HepG2 (cell line): ENCODE data around the gene RIPOR3. TPM values are rescaled to one million over a fixed set of nuclear protein-coding genes. Genes with fewer than 3 reads are reported as not detected.
A peak's percentile ranks its signal among the peaks of the same experiment; 100 is the strongest.

Experiments used
- AHR ChIP-seq: IDR thresholded peaks from 2 replicates; pipeline ENCODE4 v1.6.1; 2018; ENCODE audit warnings: missing genetic modification reagents, missing compliant biosample characterization
- CCAR2 ChIP-seq: fragments of 200-400 bp; formaldehyde crosslinking; optimal IDR thresholded peaks from 2 replicates; pipeline ENCODE3; 2018; ENCODE audit warnings: low read depth, mild to moderate bottlenecking, low read length, moderate library complexity
- GATAD1 ChIP-seq: IDR thresholded peaks from 2 replicates; pipeline ENCODE4 v1.6.1; 2016; ENCODE audit warnings: missing genetic modification reagents, missing compliant biosample characterization
- GZF1 ChIP-seq: sonication (generic); formaldehyde crosslinking; IDR thresholded peaks from 2 replicates; pipeline ENCODE4 v1.5.1; 2020; ENCODE audit warnings: mild to moderate bottlenecking, missing genetic modification reagents
- HNRNPH1 ChIP-seq: fragments of 200-400 bp; formaldehyde crosslinking; optimal IDR thresholded peaks from 2 replicates; pipeline ENCODE3; 2017; ENCODE audit warnings: mild to moderate bottlenecking, low read depth, low read length
- HNRNPLL ChIP-seq: fragments of 200-400 bp; formaldehyde crosslinking; IDR thresholded peaks from 2 replicates; pipeline ENCODE4 v1.6.1; 2017; ENCODE audit warnings: mild to moderate bottlenecking, low read depth, low read length; ENCODE audit not compliant: poor library complexity, severe bottlenecking
- IRF2 ChIP-seq: IDR thresholded peaks from 2 replicates; pipeline ENCODE4 v1.6.1; 2018; ENCODE audit warnings: missing genetic modification reagents, missing compliant biosample characterization
- JDP2 ChIP-seq: sonication (generic); formaldehyde crosslinking; IDR thresholded peaks from 2 replicates; pipeline ENCODE4 v1.8.1; 2022; ENCODE audit warnings: missing genetic modification reagents, borderline replicate concordance
- KLF12 ChIP-seq: sonication (generic); formaldehyde crosslinking; IDR thresholded peaks from 2 replicates; pipeline ENCODE4 v1.4.0; 2020; ENCODE audit warnings: missing genetic modification reagents, borderline replicate concordance
- KMT2A ChIP-seq: sonication (generic); formaldehyde crosslinking; IDR thresholded peaks from 2 replicates; pipeline ENCODE4 v1.4.0; 2020; ENCODE audit warnings: missing genetic modification reagents
- PHF20 ChIP-seq: sonication (generic); formaldehyde crosslinking; IDR thresholded peaks from 2 replicates; pipeline ENCODE4 v1.5.0; 2020; ENCODE audit warnings: mild to moderate bottlenecking, missing genetic modification reagents
- POGZ ChIP-seq: sonication (generic); formaldehyde crosslinking; IDR thresholded peaks from 2 replicates; pipeline ENCODE4 v1.4.0; 2020; ENCODE audit warnings: mild to moderate bottlenecking, missing genetic modification reagents
- SMARCE1 ChIP-seq: fragments of 450-650 bp; IDR thresholded peaks from 2 replicates; pipeline ENCODE4 v1.6.1; 2017; ENCODE audit warnings: borderline replicate concordance
- SP2 ChIP-seq: sonication (generic); formaldehyde crosslinking; IDR thresholded peaks from 2 replicates; pipeline ENCODE4 v1.5.1; 2020; ENCODE audit warnings: mild to moderate bottlenecking, missing genetic modification reagents
- SRSF1 ChIP-seq: fragments of 200-400 bp; formaldehyde crosslinking; optimal IDR thresholded peaks from 2 replicates; pipeline ENCODE3; 2017; ENCODE audit warnings: mild to moderate bottlenecking, low read depth, low read length, moderate library complexity
- STAT5B ChIP-seq: sonication (generic); formaldehyde crosslinking; IDR thresholded peaks from 2 replicates; pipeline ENCODE4 v1.4.0; 2020; ENCODE audit warnings: missing genetic modification reagents
- TAF15 ChIP-seq: fragments of 200-400 bp; formaldehyde crosslinking; IDR thresholded peaks from one replicate; pipeline ENCODE4 v1.6.1; 2018; ENCODE audit warnings: mild to moderate bottlenecking, low read depth, low read length; ENCODE audit not compliant: poor library complexity, severe bottlenecking
- U2AF2 ChIP-seq: fragments of 200-400 bp; formaldehyde crosslinking; IDR thresholded peaks from 2 replicates; pipeline ENCODE4 v1.6.1; 2017; ENCODE audit warnings: low read depth, mild to moderate bottlenecking, low read length
- ZBTB38 ChIP-seq: sonication (generic); formaldehyde crosslinking; IDR thresholded peaks from 2 replicates; pipeline ENCODE4 v1.5.1; 2020; ENCODE audit warnings: mild to moderate bottlenecking, missing genetic modification reagents
- ZEB1 ChIP-seq: IDR thresholded peaks from 2 replicates; pipeline ENCODE4 v1.6.1; 2012; ENCODE audit warnings: mild to moderate bottlenecking, low read depth, inconsistent platforms; ENCODE audit not compliant: insufficient replicate concordance
- ZKSCAN5 ChIP-seq: sonication (generic); formaldehyde crosslinking; IDR thresholded peaks from 2 replicates; pipeline ENCODE4 v1.5.1; 2020; ENCODE audit warnings: mild to moderate bottlenecking, missing genetic modification reagents
- ZNF546 ChIP-seq: sonication (generic); formaldehyde crosslinking; conservative IDR thresholded peaks from 2 replicates; pipeline ENCODE4 v1.8.1; 2023; ENCODE audit warnings: mild to moderate bottlenecking, missing genetic modification reagents
- ZNF550 ChIP-seq: sonication (generic); formaldehyde crosslinking; IDR thresholded peaks from 2 replicates; pipeline ENCODE4 v1.4.0; 2020; ENCODE audit warnings: mild to moderate bottlenecking, missing genetic modification reagents, borderline replicate concordance
- ZNF557 ChIP-seq: sonication (generic); formaldehyde crosslinking; IDR thresholded peaks from 2 replicates; pipeline ENCODE4 v1.4.0; 2020; ENCODE audit warnings: missing genetic modification reagents
- ZNF614 ChIP-seq: IDR thresholded peaks from 2 replicates; pipeline ENCODE4 v1.6.1; 2018; ENCODE audit warnings: missing biosample characterization, missing genetic modification reagents, inconsistent platforms, borderline replicate concordance
- ZNF644 ChIP-seq: IDR thresholded peaks from 2 replicates; pipeline ENCODE4 v1.6.1; 2016; ENCODE audit warnings: low read depth
- ZNF670 ChIP-seq: sonication (generic); formaldehyde crosslinking; IDR thresholded peaks from 2 replicates; pipeline ENCODE4 v1.8.0; 2022; ENCODE audit warnings: mild to moderate bottlenecking, missing genetic modification reagents, borderline replicate concordance
- ZNF75D ChIP-seq: sonication (generic); formaldehyde crosslinking; IDR thresholded peaks from 2 replicates; pipeline ENCODE4 v1.8.1; 2023; ENCODE audit warnings: missing genetic modification reagents, mild to moderate bottlenecking, borderline replicate concordance
- polyA plus RNA-seq, 8 experiments: library from polyadenylated mRNA; depleted of rRNA in 3 of 8; stranded (reverse) in 7 of 8; unstranded in 1 of 8; fragments of >200 nt; fragmentation: Illumina TruSeq in 4 of 8; extraction: Trizol in 4 of 8; gene quantifications; 2 replicates each; pipeline versions ENCODE4 v1.2.1 to v1.2.3, GENCODE V29; 2011 to 2016; ENCODE audit warnings: low read depth in 4 of 8, missing spikeins in 1 of 8, mixed read lengths in 1 of 8; ENCODE audit not compliant: insufficient read depth in 1 of 8
- total RNA-seq, 5 experiments: library from RNA; depleted of rRNA; stranded (reverse); fragments of >200 nt; fragmentation: Illumina TruSeq; extraction: Trizol; gene quantifications; 2 replicates each; pipeline ENCODE4 v1.2.3, GENCODE V29; 2016; ENCODE audit warnings: low read depth in 1 of 5
- TF ChIP-seq, protein P1 (sequence below): sonication (generic); formaldehyde crosslinking; IDR thresholded peaks from 2 replicates; pipeline ENCODE4 v1.4.0; 2020; ENCODE audit warnings: mild to moderate bottlenecking, missing genetic modification reagents
- TF ChIP-seq, protein P2 (sequence below): sonication (generic); formaldehyde crosslinking; IDR thresholded peaks from 2 replicates; pipeline ENCODE4 v1.9.0; 2021; ENCODE audit warnings: missing genetic modification reagents, borderline replicate concordance

RIPOR3 gene
- total and polyA plus RNA-seq, 2 of the 13 experiments (the other 11 are each of a cell fraction or from before 2014, with no cell fraction given) = 0.18 TPM; not detected in 1

GRCh38 chr20:50563133-50563944 is 128.0 kb downstream of the RIPOR3 start (continued):
- TF ChIP-seq ZEB1 (peak; percentile 32), CCAR2 (peak; percentile 64), SRSF1 (no peak), ZKSCAN5 (CRISPR knock-in tag) (no peak), PHF20 (CRISPR knock-in tag) (no peak), ZNF557 (CRISPR knock-in tag) (no peak), SMARCE1 (no peak), GATAD1 (no peak), POGZ (CRISPR knock-in tag) (peak; percentile 50), ZNF546 (no peak), ZNF670 (CRISPR knock-in tag) (no peak), ZNF644 (CRISPR knock-in tag) (peak; percentile 77), JDP2 (CRISPR knock-in tag) (no peak), AHR (no peak), HNRNPLL (no peak), ZNF75D (CRISPR knock-in tag) (no peak), KLF12 (CRISPR knock-in tag) (0 out of 2 replicates have a peak, but pooled peaks have one; percentile 14), STAT5B (no peak), ZBTB38 (no peak), TAF15 (no peak), ZNF550 (CRISPR knock-in tag) (no peak), KMT2A (CRISPR knock-in tag) (0 out of 2 replicates have a peak, but pooled peaks have one; percentile 35), GZF1 (CRISPR knock-in tag) (no peak), SP2 (CRISPR knock-in tag) (no peak; the same call in 1 of the 2 replicates), ZNF614 (CRISPR knock-in tag) (no peak; the same call in 1 of the 2 replicates), HNRNPH1 (no peak), U2AF2 (no peak), IRF2 (CRISPR knock-in tag) (no peak)
- TF ChIP-seq, protein P1, sequence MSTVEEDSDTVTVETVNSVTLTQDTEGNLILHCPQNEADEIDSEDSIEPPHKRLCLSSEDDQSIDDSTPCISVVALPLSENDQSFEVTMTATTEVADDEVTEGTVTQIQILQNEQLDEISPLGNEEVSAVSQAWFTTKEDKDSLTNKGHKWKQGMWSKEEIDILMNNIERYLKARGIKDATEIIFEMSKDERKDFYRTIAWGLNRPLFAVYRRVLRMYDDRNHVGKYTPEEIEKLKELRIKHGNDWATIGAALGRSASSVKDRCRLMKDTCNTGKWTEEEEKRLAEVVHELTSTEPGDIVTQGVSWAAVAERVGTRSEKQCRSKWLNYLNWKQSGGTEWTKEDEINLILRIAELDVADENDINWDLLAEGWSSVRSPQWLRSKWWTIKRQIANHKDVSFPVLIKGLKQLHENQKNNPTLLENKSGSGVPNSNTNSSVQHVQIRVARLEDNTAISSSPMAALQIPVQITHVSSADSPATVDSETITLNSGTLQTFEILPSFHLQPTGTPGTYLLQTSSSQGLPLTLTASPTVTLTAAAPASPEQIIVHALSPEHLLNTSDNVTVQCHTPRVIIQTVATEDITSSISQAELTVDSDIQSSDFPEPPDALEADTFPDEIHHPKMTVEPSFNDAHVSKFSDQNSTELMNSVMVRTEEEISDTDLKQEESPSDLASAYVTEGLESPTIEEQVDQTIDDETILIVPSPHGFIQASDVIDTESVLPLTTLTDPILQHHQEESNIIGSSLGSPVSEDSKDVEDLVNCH (CRISPR knock-in tag) = no peak
- TF ChIP-seq, protein P2, sequence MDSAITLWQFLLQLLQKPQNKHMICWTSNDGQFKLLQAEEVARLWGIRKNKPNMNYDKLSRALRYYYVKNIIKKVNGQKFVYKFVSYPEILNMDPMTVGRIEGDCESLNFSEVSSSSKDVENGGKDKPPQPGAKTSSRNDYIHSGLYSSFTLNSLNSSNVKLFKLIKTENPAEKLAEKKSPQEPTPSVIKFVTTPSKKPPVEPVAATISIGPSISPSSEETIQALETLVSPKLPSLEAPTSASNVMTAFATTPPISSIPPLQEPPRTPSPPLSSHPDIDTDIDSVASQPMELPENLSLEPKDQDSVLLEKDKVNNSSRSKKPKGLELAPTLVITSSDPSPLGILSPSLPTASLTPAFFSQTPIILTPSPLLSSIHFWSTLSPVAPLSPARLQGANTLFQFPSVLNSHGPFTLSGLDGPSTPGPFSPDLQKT (CRISPR knock-in tag) = no peak
